ENCODE data around the gene SCAANT1.

The SCAANT1 gene

GRCh38 chr3:63896332-63897030 is 15.7 kb downstream of the SCAANT1 start:
- DNase-seq: no peak

GRCh38 chr3:63895422-63896189 is 16.6 kb downstream of the SCAANT1 start:
- DNase-seq: no peak

- no peak for DNase-seq
Measured at GRCh38 chr3:63892773-63893352, 19.3 kb downstream of the SCAANT1 start.

GRCh38 chr3:63891518-63891917 is 20.7 kb downstream of the SCAANT1 start:
- DNase-seq: no peak

- no peak for DNase-seq
Measured at GRCh38 chr3:63886858-63887257, 25.3 kb downstream of the SCAANT1 start.

GRCh38 chr3:63880653-63881052 is 31.5 kb downstream of the SCAANT1 start:
- DNase-seq: no peak

- DNase-seq: no peak
Measured at GRCh38 chr3:63878394-63879060, 33.7 kb downstream of the SCAANT1 start.

- DNase-seq: no peak
Measured at GRCh38 chr3:63877737-63878393, 34.3 kb downstream of the SCAANT1 start.

- DNase-seq: no peak
Measured at GRCh38 chr3:63876260-63876659, 35.9 kb downstream of the SCAANT1 start.

- DNase-seq: peak; percentile 59
Measured at GRCh38 chr3:63875510-63875909, 36.7 kb downstream of the SCAANT1 start.

- no peak for DNase-seq
Measured at GRCh38 chr3:63874769-63875168, 37.4 kb downstream of the SCAANT1 start.

- no peak for DNase-seq
Measured at GRCh38 chr3:63872135-63872924, 39.9 kb downstream of the SCAANT1 start.

- no peak for DNase-seq
Measured at GRCh38 chr3:63870615-63871005, 41.6 kb downstream of the SCAANT1 start.

- no peak for DNase-seq
Measured at GRCh38 chr3:63869940-63870614, 42.1 kb downstream of the SCAANT1 start.

GRCh38 chr3:63867225-63867624 is 45.0 kb downstream of the SCAANT1 start:
- DNase-seq: no peak

GRCh38 chr3:63864965-63865327 is 47.2 kb downstream of the SCAANT1 start:
- no peak for DNase-seq

GRCh38 chr3:63864008-63864964 is 47.9 kb downstream of the SCAANT1 start:
- no peak for DNase-seq

GRCh38 chr3:63863150-63864007 is 48.8 kb downstream of the SCAANT1 start, which contains the start of the genes ATXN7 and THOC7:
Gene ATXN7 (plus strand): TSS chr3:63863867. CDS start chr3:63912599, 48,732 bp downstream.
Gene THOC7 (minus strand): TSS chr3:63863805. CDS start chr3:63863790, 15 bp downstream.
- peak; percentile 15 for DNase-seq

GRCh38 chr3:63862804-63863149 is 49.4 kb downstream of the SCAANT1 start:
- no peak for DNase-seq

All from NCI-H1105 (cell line).